Right ventricle myocardium inferior (tissue), 1 donor: ENCODE data around the gene MDM1. TPM values are rescaled to one million over a fixed set of nuclear protein-coding genes. Genes with fewer than 3 reads are reported as not detected.

Source experiments
- ATAC-seq: fragments of 200-7000 bp; cut with Tn5 transposase; one replicate; pipeline ENCODE4 v1.9.1; 2020; ENCODE audit warnings: mild to moderate bottlenecking, moderate library complexity
- DNase-seq: peaks from one replicate; pipeline ENCODE4 v3.0.0; 2021; ENCODE audit errors: missing footprints
- intact Hi-C: fragments of 100-400 bp; cut with DNase I; formaldehyde crosslinking; loops from one replicate; pipeline ENCODE4 v1.11.0; 2022
- total RNA-seq: library from RNA; stranded (reverse); fragmentation: NEBNext Ultra II Directional; extraction: Animal tissue kit (Norgen Biotek cat#: 25700); gene quantifications from one replicate; pipeline ENCODE4 v1.2.1, GENCODE V29; 2021
- donor health status: DM: no; HTN: yes; CAD: no; lungs with severe emphysema.

The MDM1 gene
- total RNA-seq, 1 donor from 2014 or later = 7.4 TPM

DNA sequence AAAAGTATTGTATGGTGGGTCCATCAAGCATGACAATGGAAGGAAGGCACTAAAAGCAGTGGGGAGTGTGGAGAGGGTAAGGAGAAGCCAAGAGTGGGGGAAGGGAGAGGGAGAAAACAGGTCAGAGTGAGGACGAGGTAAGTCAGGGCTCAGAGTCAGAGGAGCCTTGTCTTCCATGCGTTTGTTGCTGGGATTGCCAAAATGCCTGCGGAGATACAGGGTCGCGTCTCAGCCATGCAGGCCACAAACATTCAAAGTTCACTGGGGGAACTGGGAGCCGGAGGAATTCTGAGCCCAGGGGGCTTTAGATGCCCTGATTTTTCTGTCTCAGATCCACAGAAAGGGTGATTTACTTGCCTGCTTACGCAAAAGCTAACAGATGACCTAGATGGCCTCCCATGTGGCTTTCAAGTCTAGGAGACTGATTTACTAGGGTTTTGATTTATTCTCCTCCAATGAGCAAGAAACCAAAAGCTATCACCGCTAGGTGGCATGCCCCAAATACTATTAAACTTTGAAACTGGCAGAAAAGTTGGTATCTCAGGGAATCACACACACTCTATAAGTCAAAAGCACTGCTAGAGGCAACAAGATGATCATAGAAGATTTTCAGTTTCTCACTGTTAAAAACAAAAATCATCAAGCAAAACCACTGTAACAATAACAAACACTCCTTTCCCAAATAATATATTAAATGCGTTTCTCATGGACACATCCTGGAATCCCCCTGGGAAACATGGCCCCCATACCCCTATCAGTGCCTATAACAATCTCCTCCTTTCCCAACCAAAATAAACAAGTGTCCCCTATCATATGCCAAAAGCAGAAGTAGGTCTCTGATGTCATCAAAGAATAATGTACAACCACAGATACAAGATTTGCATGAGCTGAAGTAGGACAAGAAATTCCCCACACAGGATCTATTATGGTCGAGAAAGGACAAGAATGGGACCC, 26.6 kb upstream of the MDM1 start:
- intact Hi-C loops = loop anchor here (2.0 to 5.0 kb wide), 2 partner anchors 252 to 308 kb away; partner anchors contain the start of gene RAP1B
- peak; percentile 85 for ATAC-seq
- no peak for DNase-seq

DNA sequence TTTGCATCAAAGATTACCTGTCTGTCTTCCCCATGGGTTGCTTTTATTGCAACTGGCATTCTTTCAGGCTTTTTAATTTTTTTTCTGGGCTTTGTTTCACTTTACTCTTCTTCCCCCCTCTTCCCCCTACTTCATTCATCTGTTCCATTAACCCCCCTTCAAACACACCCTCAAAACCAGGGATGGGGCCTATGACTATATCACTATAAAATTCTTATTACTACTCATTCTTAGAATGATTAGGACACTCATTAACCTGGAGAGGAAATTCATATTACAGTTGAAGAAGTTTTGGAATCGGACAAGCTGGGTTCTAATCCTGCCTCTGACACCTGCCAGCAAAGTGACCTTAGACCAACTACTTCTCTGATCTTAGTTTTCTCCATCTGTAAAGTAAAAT, 24.8 kb upstream of the MDM1 start:
- no peak for ATAC-seq
- DNase-seq = no peak
- intact Hi-C loops = loop anchor here (5.0 kb wide), 1 partner anchor 310 kb away; no protein-coding TSS in a partner anchor

DNA sequence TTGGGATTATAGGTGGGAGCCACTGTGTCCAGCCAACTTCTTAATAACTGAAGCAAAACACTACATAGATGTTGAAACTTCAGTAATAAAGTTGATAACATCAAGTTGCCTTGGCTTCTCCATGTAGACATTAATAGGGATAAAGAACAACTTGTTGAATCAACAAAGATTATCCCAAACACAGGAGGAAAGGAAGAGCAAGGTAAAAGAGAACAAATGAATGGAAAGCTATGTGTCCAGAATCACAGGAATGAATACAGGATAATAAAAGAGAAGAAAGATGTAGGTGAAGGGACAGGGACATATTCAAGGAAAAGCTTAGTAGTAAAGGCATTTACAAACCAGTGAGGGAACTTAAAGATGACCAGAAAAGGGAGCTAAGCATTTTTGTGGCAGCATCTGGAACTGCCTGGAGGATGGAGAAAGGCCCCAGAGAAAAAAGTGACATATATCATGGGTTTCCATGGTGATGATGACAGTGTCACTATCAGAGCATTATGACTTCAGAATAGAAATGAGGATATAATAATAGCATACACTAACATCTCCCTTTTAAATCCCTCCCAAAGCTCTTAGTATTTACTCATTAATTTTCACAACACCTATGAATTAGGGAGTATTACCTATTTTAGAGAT, 24.0 kb upstream of the MDM1 start:
- no peak for DNase-seq
- intact Hi-C loops = loop anchor here (5.0 kb wide), 1 partner anchor 311 kb away; no protein-coding TSS in a partner anchor
- ATAC-seq = no peak

GRCh38 chr12:68354977-68355541, 22.9 kb upstream of the MDM1 start:
- ATAC-seq (no peak), DNase-seq (no peak)
- intact Hi-C loops = loop anchor here (5.0 kb wide), 1 partner anchor 312 kb away; no protein-coding TSS in a partner anchor

- no peak for DNase-seq
- ATAC-seq = no peak
- intact Hi-C loops = no loop called here
These were observed 19.9 kb upstream of the MDM1 start for GRCh38 chr12:68352067-68352466.

- intact Hi-C loops = no loop called here
- no peak for ATAC-seq
- no peak for DNase-seq
These were observed 18.6 kb upstream of the MDM1 start for GRCh38 chr12:68350753-68351152.

DNA sequence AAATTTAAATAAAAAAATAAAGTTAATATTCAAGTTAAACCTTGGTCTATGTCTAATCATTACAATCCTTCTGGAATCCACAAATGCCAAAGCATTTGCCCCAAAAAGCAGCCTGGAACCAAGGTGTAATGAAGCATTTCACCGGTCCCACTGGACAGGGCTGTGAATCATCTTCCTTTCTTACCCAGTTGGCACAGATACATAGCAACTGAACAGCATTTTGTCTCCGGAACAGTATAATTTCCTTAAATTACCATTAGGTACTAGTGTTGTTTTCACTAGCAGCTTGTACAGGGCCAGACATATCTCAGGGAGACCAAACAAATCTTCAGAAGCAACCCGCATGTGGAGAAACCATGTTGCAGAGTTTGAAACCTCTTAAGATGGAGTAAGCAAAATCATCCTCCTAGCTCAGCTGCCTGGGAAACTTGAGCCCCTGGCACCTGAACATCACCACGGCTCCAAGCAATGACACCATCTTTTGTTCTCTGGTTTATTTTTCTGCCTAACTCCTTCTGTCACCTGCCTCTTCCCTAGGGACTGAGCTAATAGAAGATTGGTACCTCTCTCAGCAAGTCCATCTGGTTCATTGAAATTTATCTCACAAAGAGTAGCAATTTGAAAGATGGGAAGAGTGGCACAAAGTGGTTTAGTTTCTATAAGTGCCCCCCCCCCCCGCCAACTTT, 17.9 kb upstream of the MDM1 start:
- DNase-seq (no peak), ATAC-seq (no peak)
- intact Hi-C loops = no loop called here

DNA sequence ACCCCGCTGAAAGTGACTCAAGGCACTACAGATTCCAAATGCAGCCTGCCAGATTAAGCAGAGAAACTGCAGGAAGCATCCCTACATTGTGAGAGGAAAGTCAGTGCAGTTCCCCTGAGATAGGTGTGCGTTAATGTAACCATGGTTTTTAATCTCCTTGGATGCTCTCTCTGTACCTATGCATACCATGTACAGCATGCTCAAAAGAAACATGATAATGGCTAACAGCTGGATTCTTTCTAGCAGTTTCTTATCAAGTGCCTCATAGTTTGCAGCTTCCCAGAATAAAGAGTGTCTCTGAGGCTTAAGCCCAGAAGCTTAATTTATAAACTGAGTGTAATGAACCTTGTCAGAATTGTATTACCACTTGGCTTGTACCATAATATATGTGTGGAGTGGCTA, 17.1 kb upstream of the MDM1 start:
- DNase-seq (no peak), ATAC-seq (no peak)
- intact Hi-C loops = no loop called here

- ATAC-seq (no peak), DNase-seq (no peak)
- intact Hi-C loops = no loop called here
These were observed 16.3 kb upstream of the MDM1 start for GRCh38 chr12:68348419-68348818.

DNA sequence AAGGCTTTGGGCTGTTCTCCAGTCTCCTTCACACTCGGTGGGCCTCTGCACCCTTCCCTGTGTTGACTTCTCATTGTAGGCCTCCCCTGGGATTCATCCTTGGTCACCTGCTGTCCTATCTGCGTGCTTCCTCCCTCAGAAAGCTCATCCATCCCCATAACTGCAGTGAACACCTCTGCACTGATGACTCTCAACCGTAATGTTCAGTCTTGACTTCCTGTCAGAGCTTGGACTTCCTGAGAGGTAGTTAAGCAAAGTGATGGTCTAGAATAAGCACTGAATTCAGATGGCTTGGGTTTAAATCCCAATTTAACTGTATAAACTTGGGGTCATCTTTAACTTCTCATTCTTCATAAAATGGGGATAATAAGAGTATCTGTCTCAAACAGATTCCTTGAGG, 13.6 kb upstream of the MDM1 start:
- intact Hi-C loops = no loop called here
- no peak for DNase-seq
- no peak for ATAC-seq

GRCh38 chr12:68344126-68344525, 12.0 kb upstream of the MDM1 start:
- ATAC-seq = no peak
- intact Hi-C loops = no loop called here
- no peak for DNase-seq

DNA sequence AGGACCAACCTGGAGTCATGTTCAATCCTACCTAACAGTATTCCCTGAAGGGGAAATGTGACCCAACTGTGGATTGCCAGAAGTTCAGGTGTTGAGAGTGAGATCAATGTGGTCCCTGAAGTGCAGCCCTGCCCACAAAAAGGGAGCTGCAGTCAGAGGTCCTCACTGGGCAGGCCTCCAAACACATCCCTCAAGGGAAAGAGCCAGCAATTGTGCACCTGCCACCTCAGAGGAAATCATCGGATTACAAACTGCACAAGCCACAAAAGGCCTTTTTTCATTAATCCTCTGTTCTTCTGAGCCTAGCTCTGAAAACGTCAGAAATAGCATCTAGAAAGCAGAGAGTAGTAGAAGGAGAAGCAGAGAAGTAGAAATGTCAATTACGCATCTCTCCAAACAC, 10.8 kb upstream of the MDM1 start:
- no peak for ATAC-seq
- intact Hi-C loops = no loop called here
- DNase-seq = no peak

DNA sequence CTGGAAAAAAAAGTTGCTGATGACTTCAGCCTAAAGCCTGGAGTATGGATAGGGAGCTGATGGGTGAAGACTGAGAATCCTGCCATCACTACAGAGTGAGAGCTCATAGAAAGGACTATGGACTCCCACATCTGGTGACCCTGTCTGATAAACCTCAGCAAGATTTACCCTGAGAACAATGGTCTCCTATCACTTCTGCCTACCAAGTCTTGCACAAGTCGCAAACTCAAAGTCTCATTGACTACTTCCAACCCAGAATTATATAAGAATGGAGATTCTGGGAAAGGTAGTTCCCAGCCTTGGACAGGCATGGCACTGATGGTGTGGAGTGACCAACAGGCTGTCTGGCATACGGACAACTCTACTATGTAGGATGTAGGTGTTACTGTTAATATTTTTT, 9.7 kb upstream of the MDM1 start:
- ATAC-seq = no peak
- no peak for DNase-seq
- intact Hi-C loops = no loop called here

DNA sequence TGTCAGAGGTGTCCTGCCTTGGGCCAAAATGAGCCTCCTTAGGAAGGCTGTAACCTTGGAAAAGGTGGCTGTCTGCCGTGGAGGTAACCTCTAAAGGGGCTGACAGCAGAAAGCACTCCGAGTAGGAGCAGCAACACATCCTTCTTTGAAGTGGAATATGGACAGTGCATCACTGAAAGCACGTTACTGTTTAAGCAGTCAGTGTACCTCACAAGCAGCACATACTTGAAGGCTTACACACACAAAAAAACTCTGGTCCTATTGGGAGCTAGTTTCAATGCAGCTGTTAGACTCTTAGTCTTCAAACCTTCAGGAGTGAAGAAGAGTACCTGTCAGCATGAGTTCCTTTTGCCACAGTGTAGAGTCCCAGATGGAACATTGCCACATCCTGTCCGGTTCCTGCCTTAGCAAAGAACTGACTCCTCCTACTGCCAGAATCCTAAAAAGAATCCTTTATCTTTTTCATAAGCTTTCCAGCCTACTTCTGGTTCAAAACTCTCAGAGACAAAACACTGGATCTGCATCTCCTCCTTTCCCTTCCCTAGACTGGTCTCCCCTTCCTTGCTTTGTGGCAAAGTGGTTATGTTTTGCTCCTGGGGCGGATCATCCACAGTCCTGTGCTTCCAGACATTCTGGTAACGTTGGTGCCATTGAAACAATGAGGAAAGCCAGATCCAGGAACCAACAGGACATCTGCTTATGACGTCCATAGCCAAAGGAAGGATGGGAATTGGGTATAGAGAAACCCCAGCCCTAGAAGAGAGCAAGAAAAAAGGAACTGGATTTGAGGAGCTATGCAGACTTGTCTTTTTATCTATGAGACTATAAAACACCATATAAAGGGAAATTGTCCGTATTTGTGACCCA, 8.5 kb upstream of the MDM1 start:
- ATAC-seq (no peak), DNase-seq (no peak)
- intact Hi-C loops = no loop called here

GRCh38 chr12:68336889-68337303, 4.7 kb upstream of the MDM1 start:
- intact Hi-C loops = loop anchor here (10.0 kb wide), 2 partner anchors 468 to 918 kb away; partner anchors contain the start of gene MDM2
- no peak for ATAC-seq
- no peak for DNase-seq

- DNase-seq (no peak), ATAC-seq (no peak)
- intact Hi-C loops = loop anchor here (10.0 kb wide), 2 partner anchors 469 to 919 kb away; partner anchors contain the start of gene MDM2
These were observed 3.3 kb upstream of the MDM1 start for GRCh38 chr12:68335462-68335861.

DNA sequence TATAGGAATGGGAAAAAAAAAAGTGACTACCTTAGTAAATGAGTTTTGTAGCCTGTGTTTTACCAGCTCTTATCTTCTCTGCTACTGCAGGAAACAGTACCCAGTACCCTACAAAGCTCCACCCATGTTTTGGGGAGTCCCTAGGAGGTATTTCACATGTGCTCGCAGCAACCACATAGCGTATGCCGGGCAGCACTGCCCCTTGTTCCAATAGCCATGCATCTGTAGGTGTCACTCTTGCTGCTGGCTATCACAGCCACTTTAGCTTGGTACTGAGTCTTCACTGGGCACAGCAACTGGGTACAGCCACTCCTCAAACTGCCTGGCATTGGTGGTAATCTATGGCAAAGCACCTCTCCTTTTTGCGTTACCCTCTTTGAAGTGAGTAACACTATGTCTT, 2.0 kb upstream of the MDM1 start:
- no peak for ATAC-seq
- no peak for DNase-seq
- intact Hi-C loops = loop anchor here (10.0 kb wide), 2 partner anchors 471 to 921 kb away; partner anchors contain the start of gene MDM2
